Activated CD8-positive, alpha-beta T cell treated with anti-CD3 and anti-CD28 coated beads for 36 hours (primary cell): Measurements from ENCODE around the gene DNAH8. TPM values are rescaled to one million over a fixed set of nuclear protein-coding genes. Genes with fewer than 3 reads are reported as not detected.

Experiments used
- ATAC-seq: fragments of 200-7000 bp; cut with Tn5 transposase; one replicate; pipeline ENCODE4 v1.10.0; 2021; ENCODE audit warnings: mild to moderate bottlenecking, moderate library complexity
- CTCF ChIA-PET: fragments of 350-600 bp; sonication (Branson Sonifier 250); formaldehyde crosslinking; loops from one replicate; lab custom pipeline; 2021; ENCODE audit warnings: antibody characterized with exemption; lab: Charles Lee
- POLR2A ChIA-PET: fragments of 350-600 bp; sonication (Branson Sonifier 250); formaldehyde crosslinking; loops from one replicate; lab custom pipeline; 2021; ENCODE audit warnings: antibody characterized with exemption; lab: Charles Lee
- DNase-seq: peaks from one replicate; pipeline ENCODE4 v3.0.0-alpha.2; 2020
- H3K27ac Mint-ChIP-seq: one replicate; pipeline ENCODE4 v1.8.0; 2021; ENCODE audit warnings: mild to moderate bottlenecking, mixed read lengths
- H3K27me3 Mint-ChIP-seq: one replicate; pipeline ENCODE4 v1.8.0; 2021; ENCODE audit warnings: mixed read lengths
- H3K36me3 Mint-ChIP-seq: one replicate; pipeline ENCODE4 v1.8.0; 2021; ENCODE audit warnings: low read depth, mixed read lengths
- H3K4me1 Mint-ChIP-seq: one replicate; pipeline ENCODE4 v1.8.0; 2021; ENCODE audit warnings: low read depth, mixed read lengths
- H3K4me3 Mint-ChIP-seq: one replicate; pipeline ENCODE4 v1.8.0; 2021; ENCODE audit warnings: mild to moderate bottlenecking, moderate library complexity, mixed read lengths
- H3K9me3 Mint-ChIP-seq: one replicate; pipeline ENCODE4 v1.8.0; 2021; ENCODE audit warnings: mixed read lengths
- CTCF ChIP-seq: fragments of 200-600 bp; IDR thresholded peaks from one replicate; pipeline ENCODE4 v1.8.0; 2022; ENCODE audit warnings: antibody characterized with exemption, mild to moderate bottlenecking
- intact Hi-C: fragments of 100-400 bp; cut with micrococcal nuclease; formaldehyde crosslinking; loops from one replicate; pipeline ENCODE4 v1.10.0; 2022
- total RNA-seq, 2 experiments: library from RNA; stranded (reverse); gene quantifications; one replicate each; pipeline ENCODE4 v1.2.3, GENCODE V29; 2021

The DNAH8 gene
- total RNA-seq, 2 experiments from 2014 or later: not detected

DNA sequence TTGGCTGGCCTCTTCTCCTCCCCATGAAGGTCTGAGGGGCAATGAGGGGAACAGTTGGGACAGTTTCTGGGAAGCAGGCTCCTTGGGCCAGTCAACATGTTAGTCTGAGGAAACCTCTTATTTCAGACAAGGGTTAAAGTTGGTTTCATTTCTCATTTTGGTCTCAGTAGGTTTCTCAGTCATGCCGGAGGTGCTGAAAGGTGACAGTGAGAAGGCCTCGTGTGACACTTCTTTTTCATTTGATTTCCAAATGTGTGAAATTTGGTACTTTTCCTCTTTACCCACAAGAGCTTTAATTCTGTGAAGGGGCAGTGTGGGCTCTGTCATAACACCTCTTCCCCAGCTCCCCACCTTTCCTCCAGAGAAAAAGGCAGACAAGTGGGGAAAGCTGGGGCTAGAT is 326.0 kb downstream of the DNAH8 start:
- intact Hi-C loops: no loop called here
- TF ChIP-seq CTCF: no peak
- peaks cover 39% of the 10 kb centered on the region for H3K27me3 Mint-ChIP-seq
- H3K36me3 Mint-ChIP-seq: no peaks in the 10 kb centered on the region
- ATAC-seq: no peak
- no peak overlapping the region for H3K4me3 Mint-ChIP-seq
- ChIA-PET POLR2A (no interaction called here), CTCF (interaction anchor here (0.8 to 2.5 kb wide), 3 partner anchors 15 to 269 kb away, joined by 3 to 5 read pairs (median 4); no protein-coding TSS in a partner anchor)
- H3K4me1 Mint-ChIP-seq: peaks cover 10% of the 10 kb centered on the region
- H3K9me3 Mint-ChIP-seq: no peaks in the 10 kb centered on the region
- H3K27ac Mint-ChIP-seq: no peak overlapping the region
- no peak for DNase-seq

- TF ChIP-seq CTCF: no peak
- DNase-seq (no peak), ATAC-seq (no peak)
- Mint-ChIP-seq H3K27ac (no peak overlapping the region), H3K36me3 (no peaks in the 10 kb centered on the region), H3K4me1 (peaks cover 5% of the 10 kb centered on the region), H3K27me3 (peaks cover 32% of the 10 kb centered on the region), H3K4me3 (no peak overlapping the region), H3K9me3 (no peaks in the 10 kb centered on the region)
- POLR2A ChIA-PET: no interaction called here
- CTCF ChIA-PET: interaction anchor here (1.2 to 1.9 kb wide), 3 partner anchors 14 to 171 kb away, joined by 3 to 6 read pairs (median 4); no protein-coding TSS in a partner anchor
- intact Hi-C loops: no loop called here
These were observed 328.7 kb downstream of the DNAH8 start for GRCh38 chr6:39043776-39044175.

GRCh38 chr6:39044181-39044580 is 329.1 kb downstream of the DNAH8 start:
- ATAC-seq: no peak
- TF ChIP-seq CTCF: no peak
- Mint-ChIP-seq H3K27ac (no peak overlapping the region), H3K36me3 (no peaks in the 10 kb centered on the region), H3K4me3 (no peak overlapping the region), H3K27me3 (peaks cover 32% of the 10 kb centered on the region), H3K9me3 (no peaks in the 10 kb centered on the region), H3K4me1 (peaks cover 7% of the 10 kb centered on the region)
- POLR2A ChIA-PET: no interaction called here
- CTCF ChIA-PET: interaction anchor here (1.2 to 1.9 kb wide), 3 partner anchors 15 to 172 kb away, joined by 3 to 6 read pairs (median 4); no protein-coding TSS in a partner anchor
- intact Hi-C loops: no loop called here
- DNase-seq: no peak

- DNase-seq (no peak), ATAC-seq (no peak)
- H3K4me1 Mint-ChIP-seq: peaks cover 28% of the 10 kb centered on the region
- H3K27me3 Mint-ChIP-seq: peaks cover 31% of the 10 kb centered on the region
- CTCF ChIA-PET: interaction anchor here (1.2 kb wide), 1 partner anchor 52 kb away, joined by 3 read pairs; no protein-coding TSS in a partner anchor
- no peak for TF ChIP-seq CTCF
- H3K4me3 Mint-ChIP-seq: no peak overlapping the region
- no peaks in the 10 kb centered on the region for H3K36me3 Mint-ChIP-seq
- POLR2A ChIA-PET: no interaction called here
- H3K27ac Mint-ChIP-seq: no peak overlapping the region
- H3K9me3 Mint-ChIP-seq: no peaks in the 10 kb centered on the region
- intact Hi-C loops: no loop called here
These were observed 332.6 kb downstream of the DNAH8 start for GRCh38 chr6:39047434-39048327.
